G401 (cell line): Measurements from ENCODE around the gene ZFP62. TPM values are rescaled to one million over a fixed set of nuclear protein-coding genes. Genes with fewer than 3 reads are reported as not detected.

ENCODE experiments used
- DNase-seq: peaks from one replicate; pipeline ENCODE4 v3.0.0-alpha.2; 2015; ENCODE audit warnings: low spot score
- in situ Hi-C: cut with HindIII; loops from 2 replicates; pipeline ENCODE4 v1.10.0; 2016; ENCODE audit warnings: low sequenced_read_pairs, mixed read lengths
- total RNA-seq: library from RNA; depleted of rRNA; stranded (reverse); fragments of >200 nt; shearing (Covaris generic); gene quantifications from 2 replicates; pipeline ENCODE4 v1.2.3, GENCODE V29; 2014

The ZFP62 gene
- total RNA-seq, 1 experiment from 2014 or later: 37.9 TPM

DNA sequence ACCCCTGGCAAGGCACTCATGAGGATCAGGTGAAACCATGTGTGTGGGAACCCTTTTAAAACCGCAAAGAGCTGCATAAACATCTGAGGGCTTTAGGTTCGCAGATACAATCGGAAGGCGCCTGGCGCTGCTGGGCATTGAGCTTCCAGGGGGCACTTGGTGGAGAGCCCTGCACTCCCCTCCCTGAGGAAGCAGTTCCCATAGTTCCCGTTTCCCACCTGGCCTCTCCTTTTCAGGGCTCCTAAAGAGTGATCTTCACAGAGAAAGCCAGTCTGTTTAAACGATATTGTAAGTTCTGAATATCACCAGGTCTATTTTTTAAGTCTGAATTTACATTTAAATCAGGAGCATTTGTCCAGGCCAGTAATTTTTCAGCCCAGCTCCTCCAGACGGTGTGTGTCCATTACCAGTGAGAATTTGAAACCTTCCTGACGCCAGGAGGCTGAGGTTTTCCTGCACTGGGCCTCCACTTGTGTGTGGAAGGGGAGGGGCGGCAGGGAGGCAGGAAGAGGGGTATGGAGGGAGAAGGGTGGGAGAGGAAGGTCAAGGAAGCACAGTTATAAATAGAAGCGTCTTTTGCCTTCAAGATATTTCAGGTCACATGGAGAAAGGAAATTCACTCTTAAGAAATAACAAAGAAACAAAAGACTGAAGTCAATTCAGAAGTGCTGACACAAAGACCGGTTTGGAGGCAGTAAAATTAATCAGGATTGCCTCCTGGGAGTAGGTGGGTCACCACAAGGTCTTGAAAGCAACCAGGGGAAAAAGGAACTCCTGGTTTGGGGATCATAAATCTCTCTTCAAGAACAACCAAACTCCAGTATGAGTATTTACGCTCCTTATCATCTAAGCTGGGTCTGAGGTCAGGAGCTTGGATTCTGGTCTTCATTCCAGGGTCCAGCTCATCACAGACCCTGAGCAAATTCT, 44.2 kb downstream of the ZFP62 start:
- DNase-seq: peak; percentile 58
- in situ Hi-C loops: no loop called here

DNA sequence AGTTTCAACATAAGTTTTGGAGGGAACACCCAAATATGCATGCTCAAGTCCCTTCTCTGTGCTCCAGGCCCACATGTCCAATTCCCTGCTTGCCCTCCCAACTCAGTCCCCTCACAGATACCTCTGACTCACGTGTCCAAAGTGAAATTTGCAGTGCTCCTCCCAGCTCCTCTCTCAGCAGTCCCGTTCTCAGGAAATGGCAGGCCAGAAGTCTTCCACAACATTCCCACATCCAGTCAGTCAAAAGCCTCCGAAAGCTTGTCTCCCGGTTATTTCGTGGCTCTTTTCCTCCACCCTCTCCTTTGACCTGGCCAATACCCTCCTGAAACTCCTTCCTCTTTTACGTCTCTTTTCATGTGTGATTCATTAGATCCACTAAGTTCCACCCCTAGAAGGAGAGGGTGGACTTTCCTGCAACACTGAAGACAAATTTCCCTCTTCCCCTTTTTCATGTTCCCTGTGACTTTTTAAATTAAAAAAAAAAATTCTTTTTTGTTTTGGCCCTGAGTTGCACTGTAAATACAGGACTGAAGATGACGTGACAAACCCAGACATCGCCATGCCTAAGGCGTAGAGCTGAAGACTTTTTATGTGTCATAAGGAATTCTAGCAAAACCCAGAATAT, 45.7 kb downstream of the ZFP62 start:
- in situ Hi-C loops: no loop called here

DNA sequence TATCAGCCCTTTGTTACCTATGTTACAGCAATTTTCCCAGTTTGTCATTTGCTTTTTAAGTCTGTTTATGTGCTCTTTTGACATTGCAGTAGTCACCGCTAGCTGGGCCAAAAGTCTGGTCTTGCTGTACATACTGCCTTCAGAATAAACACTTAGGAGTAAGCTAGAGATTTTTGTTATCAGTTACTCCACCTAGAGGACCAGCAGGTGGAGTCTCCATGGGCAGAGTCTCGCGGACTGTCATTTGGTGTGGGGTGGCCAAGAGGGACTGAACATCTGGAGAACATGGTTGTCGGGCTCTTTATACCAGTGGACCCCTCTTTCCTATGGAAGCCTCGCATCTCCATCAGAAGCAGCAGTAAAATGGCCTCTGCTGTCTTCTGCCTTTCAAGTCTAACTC, 47.7 kb downstream of the ZFP62 start:
- no peak for DNase-seq
- in situ Hi-C loops: no loop called here

More for the DNA sequence above, 45.7 kb downstream of the ZFP62 start:
- DNase-seq: no peak

DNA sequence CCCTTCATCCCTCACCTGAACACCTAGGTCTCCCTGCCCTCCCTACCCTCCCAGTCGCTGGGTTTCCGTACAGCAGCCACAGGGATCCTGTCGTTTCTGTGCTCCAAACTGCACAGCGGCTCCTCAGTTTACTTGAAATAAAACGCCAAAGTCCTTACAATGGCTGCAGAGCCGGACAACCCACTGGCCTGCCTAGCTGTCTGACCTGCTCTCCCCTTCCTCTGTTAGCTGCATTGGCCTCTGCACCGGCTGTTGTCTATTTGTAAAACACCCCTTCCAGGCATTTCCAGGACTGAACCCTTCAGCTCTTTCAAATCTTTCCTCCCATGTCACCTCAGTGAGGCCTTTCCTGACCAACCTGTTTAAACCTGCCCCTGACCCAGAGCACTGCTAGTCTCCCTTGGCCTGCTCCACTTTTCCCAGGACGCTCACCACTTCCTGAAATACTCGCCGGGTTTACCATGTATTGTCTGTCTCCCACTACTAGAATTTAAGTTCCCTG, 49.4 kb downstream of the ZFP62 start:
- DNase-seq: no peak
- in situ Hi-C loops: no loop called here

DNA sequence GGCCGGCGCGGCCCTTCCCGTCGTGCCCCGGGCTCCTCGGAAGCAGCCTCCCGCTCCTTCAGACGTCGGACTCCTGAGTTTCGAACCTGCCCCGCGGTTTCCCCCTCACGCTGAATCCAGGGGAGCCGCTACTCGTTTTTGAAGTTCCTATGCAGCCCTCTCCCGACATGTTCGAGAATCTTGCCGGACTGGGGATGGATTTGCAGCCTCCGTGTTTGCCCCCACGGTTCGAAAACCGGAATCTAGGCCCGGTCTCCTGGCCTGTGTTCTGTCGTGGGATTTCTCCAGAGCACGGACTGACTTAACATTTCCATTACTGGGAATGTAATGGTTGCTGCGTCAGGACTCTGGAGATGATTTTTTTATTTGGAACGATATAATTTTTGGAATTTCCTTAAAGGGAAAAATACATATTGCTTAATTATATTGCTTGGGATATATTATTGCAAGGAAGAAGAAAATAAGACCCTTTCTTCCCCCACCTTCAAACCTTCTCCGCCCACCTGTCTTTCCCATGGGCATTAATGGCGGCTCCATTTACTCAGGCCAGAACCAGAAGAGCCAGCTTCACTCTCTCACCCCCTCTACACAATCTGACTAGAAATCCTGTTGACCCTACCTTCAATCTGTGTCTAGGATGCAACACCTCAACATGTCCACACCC, 50.0 kb downstream of the ZFP62 start:
- in situ Hi-C loops: no loop called here
- DNase-seq: no peak

DNA sequence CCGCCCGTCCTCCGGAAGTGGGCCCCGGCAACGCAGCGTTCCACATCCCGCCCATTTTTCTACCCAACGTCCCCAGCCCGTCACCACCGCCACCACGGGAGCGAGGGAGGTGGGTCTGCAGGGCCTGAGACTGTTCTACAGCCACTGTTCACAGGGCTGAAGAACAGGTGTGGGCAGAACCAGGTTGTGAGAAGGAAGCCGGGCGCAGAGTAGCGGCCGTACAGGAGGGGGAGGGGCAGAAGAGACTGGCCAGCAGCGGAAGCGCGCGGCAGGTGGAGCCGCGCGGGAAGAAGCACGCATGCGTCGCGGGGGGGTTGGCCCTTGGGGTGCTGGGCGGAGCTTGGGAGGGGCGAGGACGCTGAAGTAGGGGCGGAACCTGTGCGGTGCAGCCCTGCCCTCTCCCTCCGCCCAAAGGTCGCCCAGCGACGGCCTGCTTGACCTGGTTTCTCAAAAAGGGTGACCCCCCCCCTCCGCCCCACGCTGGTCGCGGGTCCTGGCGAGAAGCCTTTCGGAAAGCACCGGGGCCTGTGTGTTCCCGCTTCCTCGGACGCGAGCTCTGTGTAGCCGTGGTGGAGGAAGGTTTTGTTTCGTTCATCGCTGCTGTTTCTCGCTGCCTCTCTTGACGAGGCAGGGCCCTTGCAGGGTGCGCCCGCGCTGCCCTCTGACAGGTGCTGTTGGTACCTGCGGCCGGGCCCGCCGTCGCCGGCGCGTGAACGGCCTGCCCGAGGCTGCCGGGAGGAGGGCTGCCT, 50.7 kb downstream of the ZFP62 start:
- in situ Hi-C loops: no loop called here
- DNase-seq: peak; percentile 96

DNA sequence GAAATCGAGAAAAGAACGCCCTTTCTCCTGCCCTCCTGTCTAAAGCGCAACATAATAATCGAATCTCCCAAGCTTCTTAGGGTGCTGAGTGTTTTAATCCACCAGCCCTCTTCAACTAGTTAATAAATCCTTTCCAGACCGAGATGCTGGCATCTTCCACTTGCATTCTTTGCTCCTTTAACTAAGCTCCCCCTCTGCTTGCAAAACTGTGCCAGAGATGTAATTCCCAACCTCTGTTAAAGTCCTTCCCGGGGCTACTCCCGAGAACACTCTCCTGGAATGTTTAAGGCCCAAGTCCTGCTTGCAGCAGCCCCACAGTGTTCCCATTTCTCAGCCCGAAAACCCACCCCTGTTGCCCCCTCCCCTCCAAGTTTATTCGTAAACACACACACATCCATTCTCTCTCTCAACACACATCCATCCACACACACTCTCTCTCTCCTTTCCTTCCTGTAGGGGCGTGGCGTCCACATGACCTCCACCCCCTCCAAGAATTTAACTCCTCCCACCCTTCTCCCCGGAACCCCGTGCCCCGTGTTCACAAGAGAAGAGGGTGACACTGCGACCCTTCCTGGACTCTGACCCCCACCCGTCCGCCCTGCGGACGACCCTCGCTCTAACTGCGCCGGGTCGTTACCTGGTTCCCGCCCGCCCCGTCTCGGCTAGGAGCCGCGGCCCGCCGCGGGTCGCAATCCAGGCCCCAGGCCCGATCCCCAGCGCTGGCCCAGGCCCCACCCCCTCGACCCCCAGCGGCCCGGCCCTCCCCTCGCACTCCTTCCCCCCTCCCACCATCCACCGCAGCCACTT, 51.5 kb downstream of the ZFP62 start:
- DNase-seq: peak; percentile 82
- in situ Hi-C loops: no loop called here

DNA sequence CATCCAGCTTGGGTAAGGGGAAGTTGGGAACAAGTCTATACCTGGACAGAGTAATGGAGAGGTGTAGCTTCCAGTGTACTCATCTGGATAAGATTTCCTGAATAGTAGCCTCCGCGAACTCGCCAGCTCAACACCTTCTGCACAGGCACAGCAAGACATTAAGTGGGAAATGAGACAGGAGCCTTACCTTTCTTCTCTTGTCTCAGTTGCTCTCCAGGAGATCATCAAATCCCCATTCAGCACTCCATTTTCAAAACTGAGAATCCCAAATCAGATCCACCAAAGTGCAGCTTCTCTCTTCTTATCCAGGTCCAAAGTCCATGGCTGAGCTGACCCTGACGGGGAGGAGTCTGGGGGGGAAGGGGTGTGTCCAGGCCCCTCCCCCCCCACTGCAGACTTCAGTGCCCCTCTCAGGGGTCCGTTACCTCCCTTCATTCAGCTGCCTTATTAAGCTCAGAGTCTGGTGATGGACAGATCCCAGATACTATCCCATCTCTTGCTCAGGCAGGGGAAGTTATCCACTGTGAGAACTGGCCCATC, 52.5 kb downstream of the ZFP62 start:
- in situ Hi-C loops: no loop called here
- DNase-seq: no peak

DNA sequence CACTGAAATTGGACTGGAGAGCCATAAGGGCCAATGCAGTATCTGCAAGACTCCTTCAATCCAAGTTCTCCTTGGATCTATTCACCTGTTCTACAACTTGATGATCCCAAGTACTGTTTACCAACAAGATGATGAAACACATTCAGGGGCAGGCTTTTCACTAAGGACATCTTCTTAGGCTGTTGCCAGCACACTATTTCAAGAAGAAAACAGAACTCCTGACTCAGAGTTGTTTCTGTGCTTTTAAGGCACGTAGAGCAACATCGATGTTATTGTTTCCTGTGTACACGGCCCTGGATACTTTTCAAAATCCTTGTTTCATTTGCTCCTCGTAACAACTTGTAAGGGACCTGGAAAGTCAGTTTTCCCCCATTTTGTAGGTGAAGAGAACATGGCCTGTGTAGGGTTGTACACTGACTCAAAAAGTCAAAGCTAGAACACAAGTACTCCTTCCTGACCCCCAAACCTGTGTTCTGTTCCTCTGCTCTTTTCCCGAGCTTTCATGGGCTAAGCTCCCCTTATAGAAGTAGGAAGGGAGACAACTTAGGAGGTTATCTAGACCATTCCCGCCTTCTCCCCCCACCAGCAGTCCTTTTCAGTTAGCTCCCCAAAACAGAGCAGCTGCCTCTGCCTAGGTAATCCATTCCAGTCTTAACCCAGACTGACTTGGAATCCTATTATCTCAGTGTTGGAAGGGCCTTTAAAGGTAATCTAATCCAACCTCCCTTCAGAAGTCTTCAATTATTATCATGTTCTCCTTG, 53.2 kb downstream of the ZFP62 start:
- no peak for DNase-seq
- in situ Hi-C loops: no loop called here

DNA sequence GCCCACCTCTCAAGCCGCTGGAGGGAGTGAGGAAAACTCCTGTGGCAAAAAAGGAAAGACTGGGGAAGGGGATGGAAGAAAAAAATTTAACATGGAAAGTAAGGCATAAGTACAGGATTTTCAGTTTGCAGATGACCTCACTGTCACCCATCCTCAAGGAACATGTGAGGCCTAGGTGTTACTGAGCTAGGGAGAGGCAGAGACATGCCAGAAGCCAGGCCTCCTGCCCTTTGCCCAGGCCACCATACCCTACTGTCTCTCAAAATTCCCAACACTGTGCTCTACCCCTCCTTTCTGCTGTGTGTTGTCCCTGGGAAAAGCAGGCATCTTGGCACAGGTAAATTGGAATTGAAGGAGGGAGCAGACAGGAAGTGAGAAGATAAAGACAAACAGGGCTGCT, 54.0 kb downstream of the ZFP62 start:
- no peak for DNase-seq
- in situ Hi-C loops: no loop called here

DNA sequence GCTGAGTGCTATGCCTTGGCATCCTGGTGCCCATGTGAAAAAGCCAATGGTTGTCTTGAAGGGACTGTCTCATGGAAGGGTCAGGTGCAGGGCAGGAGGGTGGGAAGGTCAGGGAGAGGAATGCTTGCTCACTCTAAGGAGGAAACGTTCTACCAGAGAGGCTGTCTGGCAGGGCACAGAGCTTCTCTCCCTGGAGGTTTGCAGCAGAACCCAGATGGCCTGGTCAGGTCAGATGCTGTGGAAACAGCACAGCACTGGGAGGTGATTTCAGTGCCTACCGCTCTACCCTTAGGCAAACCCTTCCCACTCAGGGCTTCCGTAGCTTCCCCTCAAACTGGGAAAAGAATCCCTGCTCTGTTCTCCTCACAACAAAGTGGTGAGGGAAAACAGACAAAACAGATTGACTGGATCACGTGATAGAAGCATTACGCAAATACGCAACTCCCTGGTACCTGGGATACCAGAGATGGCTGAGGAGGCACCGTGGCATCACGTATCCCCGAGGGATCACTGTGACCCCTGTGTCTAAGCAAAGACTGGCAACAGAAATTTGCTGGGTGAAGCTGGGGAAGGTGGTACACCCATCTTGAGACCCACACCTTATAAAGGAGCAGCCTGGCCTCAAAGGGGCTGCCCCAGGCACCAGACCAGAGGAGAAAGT, 54.6 kb downstream of the ZFP62 start:
- DNase-seq: peak; percentile 58
- in situ Hi-C loops: no loop called here

DNA sequence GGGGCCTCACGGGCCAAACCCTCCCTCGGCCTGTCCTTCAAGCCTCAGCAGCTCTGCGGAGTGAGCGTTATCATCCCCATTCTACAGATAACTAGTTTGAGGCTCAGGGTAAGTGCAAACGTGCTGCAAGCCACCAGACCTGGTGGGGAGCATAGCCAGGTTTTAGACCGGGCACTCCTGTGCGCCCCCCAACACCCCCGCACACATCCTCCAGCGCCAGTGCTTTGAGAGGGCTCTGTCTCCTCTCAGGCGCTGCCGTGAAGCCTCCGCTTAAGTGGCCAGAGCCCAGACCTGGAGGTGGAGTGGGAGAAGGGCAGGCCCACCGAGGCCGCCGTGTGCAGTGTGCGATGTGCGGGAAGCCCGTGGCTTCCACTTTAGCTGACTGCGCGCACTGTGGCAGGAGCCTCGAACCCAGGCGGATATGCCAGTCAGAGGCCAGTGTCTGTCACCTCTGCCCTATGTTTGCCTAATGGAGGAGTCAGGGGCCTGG, 56.9 kb downstream of the ZFP62 start:
- in situ Hi-C loops: no loop called here
- DNase-seq: no peak

DNA sequence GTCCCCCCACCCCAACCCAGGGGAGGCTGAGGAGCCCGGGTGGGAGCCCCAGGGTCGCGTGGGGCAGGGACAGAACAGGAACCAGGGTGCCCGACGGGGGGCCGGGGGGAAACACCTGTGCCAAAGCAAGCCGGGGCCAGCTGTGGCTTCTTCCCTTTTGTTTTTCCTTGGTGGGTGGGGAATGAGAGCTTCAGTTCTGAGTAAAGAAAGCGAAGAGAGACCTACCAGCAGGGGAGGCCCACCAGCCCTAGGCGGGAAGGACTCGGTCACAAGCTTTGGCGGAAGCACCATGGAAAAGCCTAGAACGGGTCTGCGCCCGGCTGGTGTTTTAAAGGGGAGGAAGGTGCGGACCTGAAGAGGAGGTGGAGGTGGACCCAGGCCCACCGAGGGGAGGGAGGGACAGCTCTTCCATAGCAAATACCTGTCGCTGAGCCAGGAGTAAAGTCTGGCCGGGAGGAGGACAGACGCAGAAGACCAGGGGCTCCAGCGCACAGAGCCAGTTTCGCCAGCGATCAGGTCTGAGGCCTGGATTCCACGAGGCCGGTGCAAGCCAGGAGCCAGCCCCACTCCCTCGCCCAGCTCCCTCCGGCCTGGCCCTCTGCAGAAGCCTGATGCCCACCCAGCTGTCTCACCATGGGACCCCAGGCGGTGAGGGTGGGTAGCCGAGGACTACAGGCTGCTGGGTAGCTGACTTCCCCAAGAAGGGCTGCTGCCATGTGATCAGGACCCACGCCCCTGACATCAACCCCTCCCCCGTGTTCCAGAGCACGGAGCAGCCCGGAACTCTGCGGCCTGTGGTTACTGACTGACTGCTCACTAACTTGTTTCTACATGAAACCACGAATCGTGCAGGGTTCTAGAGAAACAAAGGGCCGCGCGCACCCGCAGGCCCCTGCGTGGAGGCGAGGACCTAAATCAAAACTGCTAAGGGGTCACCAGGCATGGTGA, 57.6 kb downstream of the ZFP62 start:
- DNase-seq: no peak
- in situ Hi-C loops: no loop called here

DNA sequence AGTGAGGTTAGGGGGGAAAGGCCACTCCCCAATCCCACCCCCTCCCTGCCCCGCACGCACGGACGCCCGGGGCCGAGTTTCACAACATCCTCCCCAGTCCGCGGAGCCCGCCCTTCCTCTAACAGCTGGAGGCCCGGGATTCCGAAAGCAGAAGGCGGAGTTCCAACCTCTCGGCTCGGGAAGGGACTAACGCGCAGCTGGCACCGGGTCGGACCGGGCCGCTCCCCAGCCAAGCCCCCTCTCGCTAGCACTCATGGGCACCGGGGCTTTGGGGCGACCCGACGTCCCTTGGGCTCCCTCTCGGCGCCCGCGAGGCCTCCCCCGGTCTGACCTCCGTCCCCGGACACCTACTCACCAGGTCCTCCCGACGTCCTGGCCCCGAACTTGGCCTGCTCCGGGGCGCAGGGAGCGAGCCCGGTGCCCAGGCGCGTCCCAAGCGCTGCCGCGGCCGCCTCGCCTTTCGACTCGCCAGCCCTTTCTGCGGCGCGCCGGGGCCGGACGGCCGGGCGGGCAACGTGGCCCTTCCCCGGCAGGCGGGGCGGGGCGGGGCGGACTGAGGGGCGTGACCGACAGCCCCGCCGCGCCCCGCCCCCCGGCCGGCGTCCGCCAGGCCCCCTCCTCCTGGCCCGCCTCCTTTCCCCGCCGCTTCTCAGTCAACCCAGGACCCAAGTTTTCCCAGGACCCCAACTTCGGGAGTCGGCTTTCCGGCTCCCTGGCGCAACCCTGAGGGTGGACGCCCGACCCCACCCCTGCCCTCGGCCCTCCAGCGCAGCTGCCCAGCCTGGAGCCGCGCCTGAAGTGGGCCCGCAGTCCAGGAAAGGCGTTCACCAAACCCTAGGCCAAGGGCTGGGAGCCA, 58.5 kb downstream of the ZFP62 start, which contains the start of gene MGAT1:
Gene MGAT1, minus strand, starts transcription at position 482 of the 856 bp plus-strand sequence. CDS start 9,835 bp downstream, outside the sequence.
- no peak for DNase-seq
- in situ Hi-C loops: no loop called here
